MCF 10A (cell line): Measurements from ENCODE around the gene MED13L. TPM values are rescaled to one million over a fixed set of nuclear protein-coding genes. Genes with fewer than 3 reads are reported as not detected.
A peak's percentile ranks its signal among the peaks of the same experiment; 100 is the strongest.

Experiments used
- BruUV-seq: library from RNA; stranded (reverse); fragments of 400-500 nt; replicated peaks from 2 replicates; lab custom pipeline; 2021; lab: Mats Ljungman, UMichigan
- CTCF ChIA-PET: fragments of 300-600 bp; sonication (Branson Sonifier 250); formaldehyde crosslinking; extraction: SDS; loops from one replicate; lab custom pipeline; 2021; ENCODE audit warnings: antibody characterized with exemption, inconsistent platforms; lab: Yijun Ruan, JAX
- POLR2A ChIA-PET: fragments of 300-600, 350-650 bp; sonication (Branson Sonifier 250); formaldehyde crosslinking; extraction: SDS; loops from one replicate; lab custom pipeline; 2020; ENCODE audit warnings: antibody characterized with exemption, inconsistent platforms; lab: Yijun Ruan, JAX
- DNase-seq: peaks from one replicate; pipeline ENCODE4 v3.0.0-alpha.2; 2018; ENCODE audit not compliant: unreplicated experiment
- H3K27ac Mint-ChIP-seq: one replicate; pipeline ENCODE4 v1.8.0; 2022; ENCODE audit warnings: mild to moderate bottlenecking, low read depth, mixed read lengths; ENCODE audit not compliant: unreplicated experiment
- H3K27me3 Mint-ChIP-seq: one replicate; pipeline ENCODE4 v1.8.0; 2022; ENCODE audit warnings: mixed read lengths; ENCODE audit not compliant: insufficient read depth, unreplicated experiment
- H3K36me3 Mint-ChIP-seq: one replicate; pipeline ENCODE4 v1.8.0; 2022; ENCODE audit warnings: mild to moderate bottlenecking, moderate library complexity, mixed read lengths; ENCODE audit not compliant: insufficient read depth, unreplicated experiment
- H3K4me1 Mint-ChIP-seq: one replicate; pipeline ENCODE4 v1.8.0; 2022; ENCODE audit warnings: mixed read lengths; ENCODE audit not compliant: insufficient read depth, unreplicated experiment
- H3K4me3 Mint-ChIP-seq: one replicate; pipeline ENCODE4 v1.8.0; 2022; ENCODE audit warnings: mild to moderate bottlenecking, moderate library complexity, mixed read lengths; ENCODE audit not compliant: unreplicated experiment
- H3K9me3 Mint-ChIP-seq: one replicate; pipeline ENCODE4 v1.8.0; 2022; ENCODE audit warnings: mixed read lengths; ENCODE audit not compliant: unreplicated experiment
- intact Hi-C: fragments of 100-400 bp; cut with micrococcal nuclease; formaldehyde crosslinking; loops from 2 replicates; pipeline ENCODE4 v1.14.1; 2022
- total RNA-seq: library from RNA; stranded (reverse); gene quantifications from 2 replicates; pipeline ENCODE4 v1.2.3, GENCODE V29; 2022
- TF ChIP-seq, protein P1 (sequence below): fragments of 200-600 bp; IDR thresholded peaks from one replicate; pipeline ENCODE4 v1.8.0; 2022; ENCODE audit warnings: antibody characterized with exemption, mild to moderate bottlenecking; ENCODE audit not compliant: unreplicated experiment

The MED13L gene
- total RNA-seq, 1 experiment from 2014 or later = 91.6 TPM

DNA sequence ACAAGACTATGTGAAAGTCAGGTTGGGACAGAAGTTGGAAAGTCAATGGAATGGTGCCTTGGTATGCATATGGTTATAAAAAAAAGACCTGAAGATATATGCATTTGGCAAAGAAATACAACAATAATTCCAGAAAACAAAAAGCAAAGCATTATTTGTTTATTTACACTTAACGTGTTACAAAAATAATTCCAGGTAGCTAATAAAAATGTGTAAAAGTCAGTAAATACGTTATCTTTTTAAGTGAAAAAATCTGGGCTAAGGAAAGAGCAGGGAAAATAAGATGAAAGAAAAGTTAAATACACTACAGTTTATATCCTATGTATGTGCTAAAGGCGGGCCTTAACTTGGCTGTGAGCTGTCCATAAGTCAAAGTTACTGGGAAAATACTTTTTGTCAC lies 266.3 kb downstream of the MED13L start:
- intact Hi-C loops = loop anchor here (10.0 kb wide), 1 partner anchor 134 kb away; no protein-coding TSS in a partner anchor
- H3K27me3 Mint-ChIP-seq = no peaks in the 10 kb centered on the region
- H3K4me1 Mint-ChIP-seq = peaks cover 4% of the 10 kb centered on the region
- POLR2A ChIA-PET = interaction anchor here (1.3 kb wide), 1 partner anchor 9 kb away, joined by 4 read pairs; no protein-coding TSS in a partner anchor
- H3K9me3 Mint-ChIP-seq = no peaks in the 10 kb centered on the region
- H3K4me3 Mint-ChIP-seq = no peak overlapping the region
- peaks cover 69% of the 10 kb centered on the region for H3K36me3 Mint-ChIP-seq
- CTCF ChIA-PET = no interaction called here
- DNase-seq = no peak
- H3K27ac Mint-ChIP-seq = no peak overlapping the region
- TF ChIP-seq, protein P1, sequence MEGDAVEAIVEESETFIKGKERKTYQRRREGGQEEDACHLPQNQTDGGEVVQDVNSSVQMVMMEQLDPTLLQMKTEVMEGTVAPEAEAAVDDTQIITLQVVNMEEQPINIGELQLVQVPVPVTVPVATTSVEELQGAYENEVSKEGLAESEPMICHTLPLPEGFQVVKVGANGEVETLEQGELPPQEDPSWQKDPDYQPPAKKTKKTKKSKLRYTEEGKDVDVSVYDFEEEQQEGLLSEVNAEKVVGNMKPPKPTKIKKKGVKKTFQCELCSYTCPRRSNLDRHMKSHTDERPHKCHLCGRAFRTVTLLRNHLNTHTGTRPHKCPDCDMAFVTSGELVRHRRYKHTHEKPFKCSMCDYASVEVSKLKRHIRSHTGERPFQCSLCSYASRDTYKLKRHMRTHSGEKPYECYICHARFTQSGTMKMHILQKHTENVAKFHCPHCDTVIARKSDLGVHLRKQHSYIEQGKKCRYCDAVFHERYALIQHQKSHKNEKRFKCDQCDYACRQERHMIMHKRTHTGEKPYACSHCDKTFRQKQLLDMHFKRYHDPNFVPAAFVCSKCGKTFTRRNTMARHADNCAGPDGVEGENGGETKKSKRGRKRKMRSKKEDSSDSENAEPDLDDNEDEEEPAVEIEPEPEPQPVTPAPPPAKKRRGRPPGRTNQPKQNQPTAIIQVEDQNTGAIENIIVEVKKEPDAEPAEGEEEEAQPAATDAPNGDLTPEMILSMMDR = no peak
- BruUV-seq = no TSS peak

DNA sequence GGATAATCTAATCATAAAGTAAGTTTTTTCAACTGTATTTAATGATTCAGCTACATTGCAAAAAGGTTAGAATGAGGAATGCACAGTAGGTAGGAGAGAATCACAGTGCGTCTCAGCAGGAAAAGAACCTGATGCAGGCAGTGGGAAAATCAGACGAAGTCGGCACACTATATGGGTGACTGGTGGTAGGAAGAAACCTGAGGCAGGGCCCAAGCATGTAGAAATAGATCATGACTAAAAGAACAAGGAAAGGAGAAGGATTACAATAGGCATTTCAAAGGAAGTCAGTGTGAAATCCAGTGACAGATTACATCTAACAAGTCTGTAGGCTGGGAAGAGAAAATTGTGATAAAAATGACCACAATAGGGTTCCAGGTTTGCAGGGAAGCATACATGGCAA lies 267.0 kb downstream of the MED13L start:
- Mint-ChIP-seq H3K27ac (no peak overlapping the region), H3K4me3 (no peak overlapping the region), H3K27me3 (no peaks in the 10 kb centered on the region), H3K4me1 (peaks cover 3% of the 10 kb centered on the region), H3K9me3 (no peaks in the 10 kb centered on the region), H3K36me3 (peaks cover 77% of the 10 kb centered on the region)
- POLR2A ChIA-PET = no interaction called here
- no peak for DNase-seq
- BruUV-seq = no TSS peak
- intact Hi-C loops = loop anchor here (10.0 kb wide), 1 partner anchor 134 kb away; no protein-coding TSS in a partner anchor
- CTCF ChIA-PET = interaction anchor here (0.7 kb wide), 1 partner anchor 535 kb away, joined by 3 read pairs; no protein-coding TSS in a partner anchor
- TF ChIP-seq, protein P1 = no peak

DNA sequence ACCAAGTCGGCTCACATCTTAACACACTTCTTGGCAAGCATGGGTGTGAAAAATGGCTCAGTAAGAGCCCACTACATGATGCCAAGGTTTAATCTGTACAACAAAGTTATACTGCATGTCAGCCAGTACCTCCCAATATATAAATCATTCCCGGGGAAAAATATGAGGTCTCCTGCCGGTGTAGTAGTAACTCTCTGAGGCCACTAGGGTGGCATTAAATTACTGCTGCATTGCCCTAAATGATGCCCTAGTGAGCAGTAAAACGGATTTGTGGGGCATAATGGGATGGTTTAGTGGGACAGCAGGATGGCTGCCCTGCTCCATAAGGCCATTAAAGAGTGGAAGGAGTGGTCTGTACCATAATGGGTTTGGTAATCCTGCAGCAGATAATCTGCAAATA lies 267.7 kb downstream of the MED13L start:
- TF ChIP-seq, protein P1 = peak; percentile 38
- peak; percentile 2 for DNase-seq
- Mint-ChIP-seq H3K36me3 (peaks cover 78% of the 10 kb centered on the region), H3K4me3 (no peak overlapping the region), H3K4me1 (peaks cover 2% of the 10 kb centered on the region), H3K9me3 (no peaks in the 10 kb centered on the region), H3K27ac (no peak overlapping the region), H3K27me3 (no peaks in the 10 kb centered on the region)
- POLR2A ChIA-PET = no interaction called here
- BruUV-seq = no TSS peak
- CTCF ChIA-PET = interaction anchor here (0.7 kb wide), 1 partner anchor 534 kb away, joined by 3 read pairs; no protein-coding TSS in a partner anchor
- intact Hi-C loops = loop anchor here (10.0 kb wide), 1 partner anchor 135 kb away; no protein-coding TSS in a partner anchor

DNA sequence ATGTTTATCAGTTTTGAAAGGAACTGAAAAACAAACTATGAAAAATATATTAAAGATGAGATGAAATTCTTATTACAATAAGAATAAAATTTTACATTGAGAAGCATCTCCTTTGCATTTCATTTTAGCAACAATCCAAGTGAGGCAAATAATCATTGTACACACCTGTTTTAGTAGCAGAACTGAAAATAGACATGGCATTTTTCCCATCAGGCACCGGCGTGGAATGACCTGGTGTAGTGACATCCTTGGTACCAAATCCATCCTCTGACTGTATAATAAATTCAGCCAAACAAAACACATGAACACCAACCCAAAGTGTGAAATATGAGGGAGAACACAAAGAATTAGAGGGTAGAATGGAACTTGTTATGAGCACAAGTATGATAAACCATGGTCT lies 271.4 kb downstream of the MED13L start:
- ChIA-PET CTCF (interaction anchor here (0.6 kb wide), 1 partner anchor 697 kb away, joined by 4 read pairs; no protein-coding TSS in a partner anchor), POLR2A (no interaction called here)
- BruUV-seq = no TSS peak
- TF ChIP-seq, protein P1 = no peak
- H3K27me3 Mint-ChIP-seq = no peaks in the 10 kb centered on the region
- no peak overlapping the region for H3K4me3 Mint-ChIP-seq
- intact Hi-C loops = no loop called here
- H3K4me1 Mint-ChIP-seq = peaks cover 12% of the 10 kb centered on the region
- H3K9me3 Mint-ChIP-seq = no peaks in the 10 kb centered on the region
- no peak overlapping the region for H3K27ac Mint-ChIP-seq
- H3K36me3 Mint-ChIP-seq = peaks cover 56% of the 10 kb centered on the region
- no peak for DNase-seq
